ENCODE data around the gene ILF2.
"Not testable (repeated sequence)": the region's sequence is repeated elsewhere in the genome, so short reads cannot be mapped to it uniquely, and the experiment has no call there.

Gene ILF2

DNA sequence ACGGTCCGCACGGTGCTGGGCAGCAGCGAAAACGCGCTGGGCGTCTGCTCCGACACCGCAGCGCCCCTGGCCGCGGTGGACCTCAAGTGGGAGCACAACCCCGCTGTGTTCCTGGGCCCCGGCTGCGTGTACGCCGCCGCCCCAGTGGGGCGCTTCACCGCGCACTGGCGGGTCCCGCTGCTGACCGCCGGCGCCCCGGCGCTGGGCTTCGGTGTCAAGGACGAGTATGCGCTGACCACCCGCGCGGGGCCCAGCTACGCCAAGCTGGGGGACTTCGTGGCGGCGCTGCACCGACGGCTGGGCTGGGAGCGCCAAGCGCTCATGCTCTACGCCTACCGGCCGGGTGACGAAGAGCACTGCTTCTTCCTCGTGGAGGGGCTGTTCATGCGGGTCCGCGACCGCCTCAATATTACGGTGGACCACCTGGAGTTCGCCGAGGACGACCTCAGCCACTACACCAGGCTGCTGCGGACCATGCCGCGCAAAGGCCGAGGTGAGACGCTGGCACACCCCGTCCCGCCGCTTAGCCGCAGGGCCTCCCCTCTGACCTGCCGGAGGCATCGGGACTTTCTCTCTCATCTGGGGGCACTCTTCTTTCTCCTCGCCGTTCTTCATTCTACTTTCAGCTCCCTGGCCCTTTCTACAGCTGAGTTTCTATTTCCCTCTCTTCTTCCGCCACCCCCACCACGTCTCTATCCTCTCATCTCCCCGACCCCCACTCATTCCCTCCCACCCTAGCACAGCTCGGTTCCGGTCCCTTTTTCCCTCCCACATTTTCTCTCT, 8.7 kb upstream of the ILF2 start:
- in situ Hi-C loops (cut with HindIII; ENCODE audit: low sequenced_read_pairs), result no loop called here

DNA sequence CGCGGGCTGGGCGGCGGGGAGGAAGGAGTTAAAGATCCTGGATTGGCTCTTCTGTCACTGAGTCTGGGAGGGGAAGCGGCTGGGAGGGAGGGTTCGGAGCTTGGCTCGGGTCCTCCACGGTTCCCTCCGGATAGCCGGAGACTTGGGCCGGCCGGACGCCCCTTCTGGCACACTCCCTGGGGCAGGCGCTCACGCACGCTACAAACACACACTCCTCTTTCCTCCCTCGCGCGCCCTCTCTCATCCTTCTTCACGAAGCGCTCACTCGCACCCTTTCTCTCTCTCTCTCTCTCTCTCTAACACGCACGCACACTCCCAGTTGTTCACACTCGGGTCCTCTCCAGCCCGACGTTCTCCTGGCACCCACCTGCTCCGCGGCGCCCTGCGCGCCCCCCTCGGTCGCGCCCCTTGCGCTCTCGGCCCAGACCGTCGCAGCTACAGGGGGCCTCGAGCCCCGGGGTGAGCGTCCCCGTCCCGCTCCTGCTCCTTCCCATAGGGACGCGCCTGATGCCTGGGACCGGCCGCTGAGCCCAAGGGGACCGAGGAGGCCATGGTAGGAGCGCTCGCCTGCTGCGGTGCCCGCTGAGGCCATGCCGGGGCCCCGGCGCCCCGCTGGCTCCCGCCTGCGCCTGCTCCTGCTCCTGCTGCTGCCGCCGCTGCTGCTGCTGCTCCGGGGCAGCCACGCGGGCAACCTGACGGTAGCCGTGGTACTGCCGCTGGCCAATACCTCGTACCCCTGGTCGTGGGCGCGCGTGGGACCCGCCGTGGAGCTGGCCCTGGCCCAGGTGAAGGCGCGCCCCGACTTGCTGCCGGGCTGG, 7.9 kb upstream of the ILF2 start, which contains the start of gene NPR1:
Gene NPR1, plus strand, starts transcription at position 170 of the 818 bp plus-strand sequence. Its CDS starts 421 bp downstream, at position 591.
- in situ Hi-C loops (cut with HindIII; ENCODE audit: low sequenced_read_pairs), result no loop called here

DNA sequence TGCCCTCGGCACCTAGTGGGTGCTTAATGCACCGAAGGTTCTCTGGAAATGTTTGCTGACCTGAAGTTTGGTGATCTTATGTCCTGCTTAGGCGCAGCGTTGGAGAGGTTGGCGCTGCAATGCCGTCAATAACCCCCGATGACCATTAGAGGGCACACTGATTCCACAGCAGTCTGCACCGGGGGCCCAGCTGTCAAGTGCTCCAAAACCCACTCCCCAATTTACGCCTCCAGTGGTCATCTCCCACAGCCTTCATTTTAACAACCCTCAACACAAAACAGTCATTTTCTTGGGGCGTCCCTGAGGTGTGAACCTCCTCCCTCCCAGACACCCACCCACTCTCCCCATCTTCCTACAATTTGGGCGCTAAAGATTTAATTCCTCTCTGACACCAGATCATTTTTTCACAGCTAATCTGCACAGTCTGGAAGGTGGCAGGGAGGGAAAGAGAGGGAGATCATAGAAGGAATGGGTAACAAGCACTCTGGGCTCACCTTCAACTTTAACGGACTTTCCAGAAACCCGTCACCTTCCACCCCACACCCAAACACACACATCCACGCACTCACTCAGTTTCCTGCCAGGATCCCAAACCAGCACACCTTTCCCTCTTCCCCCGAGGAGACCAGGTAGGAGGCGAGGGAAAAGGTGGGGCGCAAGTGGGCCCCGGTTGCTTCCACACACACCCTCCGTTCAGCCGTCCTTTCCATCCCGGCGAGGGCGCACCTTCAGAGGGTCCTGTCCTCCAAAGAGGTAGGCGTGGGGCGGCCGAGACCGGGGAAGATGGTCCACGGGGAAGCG, 7.1 kb upstream of the ILF2 start:
- in situ Hi-C loops (cut with HindIII; ENCODE audit: low sequenced_read_pairs), result no loop called here

DNA sequence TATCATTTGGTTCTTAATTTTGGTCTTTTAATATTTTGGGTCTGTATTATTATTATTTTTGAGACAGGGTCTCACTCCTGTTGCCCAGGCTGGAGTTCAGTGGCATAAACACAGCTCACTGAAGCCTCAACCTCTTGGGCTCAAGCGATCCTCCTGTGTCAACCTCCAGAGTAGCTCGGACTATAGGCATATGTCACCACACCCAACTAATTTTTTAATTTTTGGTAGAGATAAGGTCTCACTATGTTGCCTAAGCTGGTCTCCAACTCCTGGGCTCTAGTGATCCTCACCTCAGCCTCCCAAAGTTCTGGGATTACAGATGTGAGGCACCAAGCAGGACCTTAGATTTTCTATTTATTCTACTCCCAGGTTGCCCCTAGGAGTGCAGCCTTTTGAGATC, 2.7 kb upstream of the ILF2 start:
- in situ Hi-C loops (cut with HindIII; ENCODE audit: low sequenced_read_pairs), result no loop called here

DNA sequence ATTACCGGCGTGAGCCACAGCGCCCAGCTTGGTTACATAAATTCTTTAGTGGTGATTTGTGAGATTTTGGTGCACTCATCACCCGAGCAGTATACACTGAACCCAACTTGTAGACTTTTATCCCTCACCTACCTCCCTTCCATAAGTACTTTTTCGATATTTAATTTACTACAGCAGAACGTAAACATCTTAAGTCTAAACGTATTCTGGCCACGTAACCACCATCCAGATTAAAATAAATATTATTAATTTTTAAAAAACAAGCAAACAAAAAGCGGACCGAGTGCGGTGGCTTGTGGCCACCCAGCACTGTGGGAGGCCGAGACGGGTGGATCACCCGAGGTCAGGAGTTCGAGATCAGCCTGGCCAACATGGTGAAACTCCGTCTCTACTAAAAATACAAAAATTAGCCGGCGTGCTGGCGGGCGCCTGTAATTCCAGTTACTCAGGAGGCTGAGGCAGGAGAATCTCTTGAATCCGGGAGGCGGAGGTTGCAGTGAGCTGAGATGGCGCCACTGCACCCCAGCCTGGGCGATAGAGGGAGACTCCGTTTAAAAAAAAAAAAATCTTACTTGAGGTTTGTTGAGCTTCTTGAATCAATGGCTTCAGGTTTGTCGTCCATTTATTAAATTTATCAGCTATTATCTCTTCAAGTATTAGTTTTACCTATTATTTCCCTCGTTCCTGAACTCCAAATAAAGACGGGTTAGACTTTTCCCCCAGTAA, 998 bp upstream of the ILF2 start:
- in situ Hi-C loops (cut with HindIII; ENCODE audit: low sequenced_read_pairs), result not testable (repeated sequence)

DNA sequence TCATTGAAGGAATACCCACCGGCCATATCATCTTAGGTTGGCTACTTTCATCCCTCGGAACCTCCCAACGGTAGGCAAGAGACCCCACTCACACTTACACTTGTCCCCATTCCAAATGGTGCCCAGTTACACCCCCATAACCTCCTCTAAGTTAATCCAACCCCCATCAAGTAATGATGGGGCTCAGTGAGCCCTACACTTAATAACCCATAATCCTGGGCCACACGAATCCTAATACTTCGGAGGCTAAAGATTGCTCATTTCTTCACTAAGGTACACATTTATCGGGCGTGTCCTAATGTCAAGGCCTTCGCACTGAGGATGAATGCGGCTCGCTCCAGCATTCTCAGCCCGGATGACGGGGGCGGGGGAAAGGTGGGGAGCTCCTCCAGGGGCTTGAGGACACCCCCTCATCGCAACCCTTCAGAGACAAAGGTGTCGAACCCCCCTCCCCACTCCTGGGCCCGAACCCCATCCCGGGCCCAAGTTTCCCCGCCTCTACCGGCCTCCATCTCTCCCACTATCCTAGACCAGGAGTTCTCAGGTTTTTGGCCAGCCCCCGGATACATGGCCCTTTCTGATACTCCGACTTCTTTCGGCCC, 435 bp downstream of the ILF2 start:
- in situ Hi-C loops (cut with HindIII; ENCODE audit: low sequenced_read_pairs), result no loop called here

DNA sequence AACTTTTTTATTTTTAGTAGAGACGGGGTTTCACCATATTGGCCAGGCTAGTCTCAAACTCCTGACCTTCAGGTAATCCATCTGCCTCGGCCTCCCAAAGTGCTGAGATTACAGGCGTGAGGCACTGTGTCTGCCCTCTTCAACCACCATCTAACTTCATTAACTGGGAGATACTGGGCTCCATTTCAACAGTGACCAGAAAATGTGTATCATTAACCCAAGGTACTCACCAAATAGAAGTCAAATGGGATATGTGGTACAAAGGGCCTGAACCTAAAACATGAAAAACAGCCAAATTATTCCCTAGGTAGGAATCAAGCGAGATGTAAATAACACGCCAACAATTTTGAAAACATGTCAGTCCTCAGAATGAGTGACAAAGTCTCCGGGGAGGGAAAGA, 1.2 kb downstream of the ILF2 start:
- in situ Hi-C loops (cut with HindIII; ENCODE audit: low sequenced_read_pairs), result no loop called here

DNA sequence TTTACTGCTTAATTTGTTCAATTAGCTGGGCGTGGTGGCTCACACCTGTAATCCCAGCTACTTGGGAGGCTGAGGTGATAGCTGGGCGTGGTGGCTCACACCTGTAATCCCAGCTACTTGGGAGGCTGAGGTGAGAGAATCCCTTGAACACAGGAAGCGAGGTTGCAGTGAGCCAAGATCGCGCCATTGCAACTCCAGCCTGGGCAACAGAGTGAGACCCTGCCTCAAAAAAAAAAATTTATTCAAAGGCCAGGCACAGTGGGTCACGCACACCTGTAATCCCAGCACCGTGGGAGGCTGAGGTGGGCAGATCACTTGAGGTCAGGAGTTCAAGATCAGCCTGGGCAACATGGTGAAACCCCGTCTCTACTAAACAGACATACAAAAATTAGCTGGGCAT, 2.1 kb downstream of the ILF2 start:
- in situ Hi-C loops (cut with HindIII; ENCODE audit: low sequenced_read_pairs), result not testable (repeated sequence)

DNA sequence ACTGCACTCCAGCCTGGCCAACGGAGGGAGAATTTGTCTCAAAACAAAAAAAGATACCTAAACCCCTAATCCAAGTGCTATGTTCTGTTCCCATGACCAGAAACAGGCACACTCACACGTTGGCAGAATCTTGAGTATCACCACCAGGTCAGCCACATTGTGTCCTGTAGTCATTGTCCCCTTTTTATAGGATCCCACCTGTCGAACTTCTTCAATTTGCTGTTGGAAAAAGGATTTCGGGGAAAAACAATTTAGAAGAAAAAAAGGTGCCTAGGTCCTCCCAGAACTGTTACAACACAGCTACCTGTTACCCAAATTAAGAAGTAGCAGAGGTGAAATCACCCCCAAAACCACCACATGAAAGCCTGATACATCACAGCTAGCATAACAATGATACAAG, 3.4 kb downstream of the ILF2 start:
- in situ Hi-C loops (cut with HindIII; ENCODE audit: low sequenced_read_pairs), result no loop called here

DNA sequence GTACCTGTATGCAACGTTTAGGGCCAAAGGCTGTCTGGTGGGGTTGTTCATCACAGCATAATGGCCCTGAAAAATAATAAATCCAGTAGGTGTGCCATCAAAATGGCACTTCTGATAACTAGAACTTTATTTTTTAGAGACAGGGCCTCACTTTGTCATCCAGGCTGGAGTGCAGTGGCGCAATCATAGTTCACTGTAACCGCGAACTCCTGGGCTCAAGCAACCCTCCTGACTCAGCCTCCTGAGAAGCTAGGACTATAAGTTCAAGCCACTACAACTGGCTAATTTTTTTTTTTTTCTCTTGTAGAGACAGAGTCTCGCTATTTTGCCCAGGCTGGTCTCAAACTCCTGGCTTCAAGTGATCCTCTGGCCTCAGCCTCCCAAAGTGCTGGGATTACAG, 7.6 kb downstream of the ILF2 start:
- in situ Hi-C loops (cut with HindIII; ENCODE audit: low sequenced_read_pairs), result no loop called here

DNA sequence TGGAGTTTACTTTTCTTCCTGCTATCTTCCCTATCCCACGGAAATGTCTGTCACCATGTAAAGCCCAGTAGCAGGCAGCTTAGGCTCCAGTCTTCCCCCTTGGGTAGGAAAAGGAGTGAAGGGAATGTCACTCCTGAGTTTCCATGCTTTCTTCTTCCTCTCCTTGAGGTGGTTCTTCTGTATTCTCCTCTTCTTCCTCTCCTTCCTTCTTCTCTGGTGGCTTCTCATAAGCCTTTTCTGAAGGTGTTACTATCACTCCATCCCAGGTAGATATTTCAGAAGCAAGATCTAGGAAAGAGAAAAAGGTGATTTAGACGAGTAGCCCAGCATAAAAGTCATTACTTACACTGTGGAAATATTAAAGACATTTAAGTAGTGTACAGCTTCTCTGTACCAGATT, 8.5 kb downstream of the ILF2 start:
- in situ Hi-C loops (cut with HindIII; ENCODE audit: low sequenced_read_pairs), result no loop called here

DNA sequence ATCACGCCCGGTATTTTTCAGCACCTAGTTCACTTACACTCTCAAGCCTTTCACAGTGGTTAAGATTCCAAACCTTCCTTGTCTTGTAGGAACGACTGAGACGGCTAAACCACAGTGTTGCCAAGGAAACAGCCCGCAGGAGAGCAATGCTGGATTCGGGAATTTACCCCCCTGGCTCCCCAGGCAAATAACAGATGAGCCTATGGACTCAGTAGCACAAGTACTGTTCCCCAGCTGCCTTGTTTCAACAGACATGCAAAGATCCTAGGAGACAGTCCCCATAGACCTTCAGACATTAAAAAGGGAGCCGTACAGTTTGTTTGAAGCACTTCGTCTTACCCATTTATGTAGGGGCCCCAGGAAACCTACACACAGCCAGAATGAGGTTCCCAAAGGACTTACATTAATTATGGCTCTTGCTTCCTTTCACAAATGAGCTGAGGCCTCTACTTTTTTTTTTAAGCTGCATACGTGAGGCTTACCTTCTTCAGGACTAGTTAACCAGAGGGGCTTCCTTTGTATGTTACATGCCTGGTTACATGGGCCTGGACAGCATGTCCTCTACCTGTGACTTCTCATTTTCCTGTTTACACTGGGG, 9.6 kb downstream of the ILF2 start:
- in situ Hi-C loops (cut with HindIII; ENCODE audit: low sequenced_read_pairs), result no loop called here

DNA sequence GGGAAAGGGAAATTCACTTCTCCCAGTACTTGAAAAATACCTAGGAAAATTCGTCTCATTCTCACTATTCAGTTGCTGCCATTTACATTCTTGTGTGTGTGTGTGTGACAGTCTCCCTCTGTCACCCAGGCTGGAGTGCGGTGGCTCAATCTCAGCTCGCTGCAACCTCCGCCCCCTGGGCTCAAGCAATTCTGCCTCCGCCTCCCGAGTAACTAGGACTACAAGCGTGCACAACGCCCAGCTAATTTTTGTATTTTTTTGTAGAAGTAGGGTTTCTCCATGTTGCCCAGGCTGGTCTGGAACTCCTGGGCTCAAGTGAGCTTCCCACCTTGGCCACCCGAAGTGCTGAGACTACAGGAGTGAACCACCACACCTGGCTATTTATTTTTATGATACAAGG, 11.1 kb downstream of the ILF2 start:
- in situ Hi-C loops (cut with HindIII; ENCODE audit: low sequenced_read_pairs), result no loop called here

DNA sequence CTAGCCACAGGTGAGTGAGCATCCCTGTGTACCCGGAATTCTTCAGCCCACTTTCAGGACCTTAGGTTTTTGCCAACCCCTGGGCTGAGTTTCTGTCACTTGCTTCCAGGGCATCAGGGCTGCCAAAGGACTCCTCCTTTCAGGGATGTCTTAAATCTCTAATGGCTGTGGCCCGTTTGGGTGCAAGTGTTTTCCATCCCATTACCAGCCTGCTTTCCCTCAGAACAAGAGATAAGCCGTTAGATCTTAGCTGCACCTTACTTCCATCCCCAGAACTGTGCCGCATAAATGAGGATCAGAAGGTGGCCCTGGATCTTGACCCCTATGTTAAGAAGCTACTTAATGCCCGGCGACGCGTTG, 11.6 kb downstream of the ILF2 start:
- in situ Hi-C loops (cut with HindIII; ENCODE audit: low sequenced_read_pairs), result no loop called here

DNA sequence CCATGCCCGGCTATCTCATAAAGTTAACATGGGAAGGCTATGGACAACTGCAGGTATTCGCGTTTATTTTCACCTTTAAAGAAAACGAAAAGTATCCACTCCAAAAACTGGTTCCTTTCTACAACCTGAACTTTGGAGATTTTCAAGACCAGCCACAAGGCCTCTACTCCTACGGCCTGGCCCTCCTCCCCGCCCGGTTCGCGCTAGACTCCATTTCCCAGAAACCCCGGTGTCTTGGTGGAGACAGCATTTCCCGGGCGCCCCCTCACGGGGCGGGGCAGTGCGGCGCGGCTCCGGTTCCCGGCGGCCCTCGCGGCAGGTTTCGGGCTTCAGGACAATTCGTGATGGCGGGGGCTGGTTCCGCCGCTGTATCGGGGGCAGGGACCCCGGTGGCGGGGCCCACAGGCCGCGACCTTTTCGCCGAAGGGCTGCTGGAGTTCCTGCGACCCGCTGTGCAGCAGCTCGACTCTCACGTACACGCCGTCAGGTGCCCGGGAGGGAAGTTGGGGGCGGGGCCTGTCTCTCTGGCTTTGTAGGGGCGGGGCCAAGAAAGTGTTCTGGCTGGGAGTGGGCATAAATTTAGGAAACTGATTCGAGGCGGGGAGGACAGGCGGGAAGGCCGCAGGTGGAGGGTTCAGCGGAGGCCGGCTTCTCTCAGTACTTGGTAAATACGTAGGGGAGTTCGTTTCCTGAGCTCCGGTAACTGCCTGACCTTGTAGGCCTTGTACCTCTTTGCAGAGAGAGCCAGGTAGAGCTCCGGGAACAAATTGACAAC, 12.2 kb downstream of the ILF2 start, which contains the start of gene SNAPIN:
Gene SNAPIN, plus strand, starts transcription at position 304 of the 775 bp plus-strand sequence. Its CDS starts 41 bp downstream, at position 345.
- in situ Hi-C loops (cut with HindIII; ENCODE audit: low sequenced_read_pairs), result no loop called here

DNA sequence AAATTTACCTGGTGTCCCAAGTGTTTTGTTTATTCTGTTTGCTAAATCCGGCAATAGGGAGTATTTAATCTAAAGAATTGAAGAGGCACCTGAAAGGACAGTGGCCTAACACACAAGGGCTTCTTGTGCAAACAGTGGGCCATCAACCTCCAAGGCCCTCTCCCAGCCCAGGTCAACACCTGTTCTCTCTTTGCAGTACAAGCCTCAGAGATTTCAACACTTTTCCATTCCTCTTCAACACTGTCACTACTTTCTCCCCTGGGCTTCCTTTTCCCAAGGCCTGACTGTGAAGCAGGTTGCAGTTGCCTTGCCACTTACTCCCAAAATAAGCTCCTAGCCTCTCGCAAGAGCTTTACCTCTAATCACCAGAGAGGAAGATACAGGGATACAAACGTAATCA, 15.5 kb downstream of the ILF2 start:
- in situ Hi-C loops (cut with HindIII; ENCODE audit: low sequenced_read_pairs), result no loop called here

DNA sequence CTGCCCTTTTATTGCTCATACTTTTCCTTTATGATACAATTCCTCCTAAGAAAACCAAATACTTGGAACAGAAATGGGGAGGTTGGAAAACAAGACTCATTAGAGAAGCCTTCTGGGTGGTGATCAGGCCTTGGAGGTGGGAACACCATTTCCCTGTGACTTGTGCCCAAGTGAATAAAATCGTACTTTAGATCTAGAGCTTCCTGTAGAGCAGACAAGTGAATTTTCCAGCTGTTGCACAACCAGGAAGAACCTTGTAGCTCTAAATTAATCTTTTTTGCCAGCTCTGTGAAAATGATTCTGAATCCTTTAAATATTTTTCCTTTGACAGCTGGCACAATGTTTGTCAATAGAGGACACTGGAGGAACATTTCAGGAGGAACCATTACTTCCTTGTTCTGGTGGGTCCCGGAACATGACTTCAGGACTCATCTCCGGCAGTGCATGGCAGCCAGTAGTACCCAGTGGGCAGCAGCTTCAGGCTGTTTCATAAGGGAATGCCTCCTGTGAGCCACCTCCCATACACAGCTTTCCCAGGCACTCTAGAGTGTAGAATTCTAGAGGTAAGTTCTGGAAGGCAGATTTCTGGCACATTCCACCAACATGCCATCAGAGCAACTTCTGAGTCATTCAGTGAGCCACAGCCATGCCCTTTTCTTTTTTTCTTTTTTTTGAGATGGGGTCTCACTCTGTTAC, 17.8 kb downstream of the ILF2 start:
- in situ Hi-C loops (cut with HindIII; ENCODE audit: low sequenced_read_pairs), result no loop called here

DNA sequence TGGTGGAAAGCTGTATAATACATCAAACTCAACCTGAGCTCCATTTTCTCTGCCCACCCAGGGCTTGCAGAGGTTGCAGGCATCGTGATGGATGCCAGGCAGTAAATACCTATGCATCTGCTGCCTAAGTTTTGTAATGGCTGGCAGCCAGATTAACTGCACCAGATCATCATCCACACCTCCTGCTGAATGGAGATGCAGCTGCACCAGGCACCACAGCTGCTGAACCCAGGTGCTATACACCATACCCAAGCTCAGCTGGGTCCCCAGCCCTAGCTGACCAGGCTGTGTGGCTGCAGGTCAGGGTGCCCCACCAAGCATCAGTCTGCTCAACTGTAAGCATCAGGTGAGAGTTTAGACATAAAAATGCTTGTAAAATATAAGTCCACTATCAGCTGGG, 19.0 kb downstream of the ILF2 start:
- in situ Hi-C loops (cut with HindIII; ENCODE audit: low sequenced_read_pairs), result no loop called here

DNA sequence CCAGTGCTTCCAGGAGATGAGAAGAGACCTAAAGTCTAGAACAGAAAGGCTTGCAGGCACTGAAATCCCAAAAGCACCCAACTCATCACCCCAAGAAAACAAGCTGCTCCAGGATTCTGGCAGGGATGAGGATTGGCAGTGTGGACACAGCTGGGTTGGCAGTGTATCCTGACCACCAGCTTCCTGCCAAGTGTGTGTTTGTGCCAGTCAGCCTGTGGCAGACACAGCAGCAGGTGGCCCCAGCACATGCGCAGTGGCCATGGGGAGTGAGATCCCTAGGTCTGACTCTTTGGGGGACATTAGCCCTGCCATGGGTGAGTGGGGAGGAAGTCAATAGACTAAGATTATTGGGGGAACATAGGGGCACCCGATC, 20.9 kb downstream of the ILF2 start:
- in situ Hi-C loops (cut with HindIII; ENCODE audit: low sequenced_read_pairs), result no loop called here

Measured in DLD1 (cell line).